Psoas muscle (tissue), 8 donors: Measurements from ENCODE around the gene ABLIM1. TPM values are rescaled to one million over a fixed set of nuclear protein-coding genes. Genes with fewer than 3 reads are reported as not detected.

Experiments
- ATAC-seq, 4 donors: fragments of 200-7000 bp; cut with Tn5 transposase; one replicate each; pipeline ENCODE4 v1.9.1; 2020; ENCODE audit warnings: moderate library complexity in 3 of 4, mild to moderate bottlenecking in 2 of 4
- DNase-seq, 2 donors: peaks; one replicate each; pipeline ENCODE4 v3.0.0-alpha.2; 2020
- H3K27ac ChIP-seq: fragments of 200-600 bp; one replicate; pipeline ENCODE4 v1.8.0; 2022
- H3K27me3 ChIP-seq, 3 donors: fragments of 200-600 bp in 1 of 3; one replicate each; pipeline versions ENCODE4 v1.6.1 to v1.8.0; 2013 to 2022; ENCODE audit warnings: low read length in 2 of 3, mild to moderate bottlenecking in 2 of 3, moderate library complexity in 1 of 3; ENCODE audit not compliant: insufficient read depth in 3 of 3
- H3K36me3 ChIP-seq, 2 donors: fragments of 200-600 bp in 1 of 2; one replicate each; pipeline versions ENCODE4 v1.6.1 to v1.8.0; 2013 to 2022; ENCODE audit warnings: low read depth in 1 of 2, mild to moderate bottlenecking in 1 of 2, moderate library complexity in 1 of 2; ENCODE audit not compliant: insufficient read depth in 1 of 2
- H3K4me1 ChIP-seq: fragments of 200-600 bp; one replicate; pipeline ENCODE4 v1.8.0; 2022
- H3K4me3 ChIP-seq: fragments of 200-600 bp; one replicate; pipeline ENCODE4 v1.8.0; 2022; ENCODE audit warnings: mild to moderate bottlenecking
- H3K9me3 ChIP-seq: fragments of 200-600 bp; one replicate; pipeline ENCODE4 v1.8.0; 2022
- CTCF ChIP-seq: fragments of 200-600 bp; IDR thresholded peaks from one replicate; pipeline ENCODE4 v1.8.0; 2022; ENCODE audit warnings: antibody characterized with exemption
- WGBS, 3 donors: extraction: QIAGEN DNeasy Blood & Tissue Kit; methylation state at CpG; one replicate each; pipeline versions ENCODE4 v1.1.6 to v1.1.7; 2013; 5-methylcytosine and 5-hydroxymethylcytosine counted together
- intact Hi-C, 2 donors: fragments of 100-400 bp; cut with DNase I; formaldehyde crosslinking; loops; one replicate each; pipeline versions ENCODE4 v1.11.0 to v1.14.2; 2022
- polyA plus RNA-seq, 3 donors: library from polyadenylated mRNA; stranded (reverse); fragments of 200-250 nt; gene quantifications; one replicate each; pipeline ENCODE4 v1.2.3, GENCODE V29; 2013
- total RNA-seq, 4 donors: library from RNA; stranded (reverse); fragmentation: NEBNext Ultra II Directional in 2 of 4; extraction: Animal tissue kit (Norgen Biotek cat#: 25700) in 2 of 4; gene quantifications; one replicate each; pipeline versions ENCODE4 v1.2.1 to v1.2.4, GENCODE V29; 2021 to 2023
- donor health status: healthy with polysubstance abuse.
- donor health status: DM: no; HTN: no; CAD: no; lungs with moderate emphysema.
- donor health status: Bipolar disorder and iron deficiency.
- donor health status: healthy.
- donor health status: DM: yes; HTN: yes; CAD: no.
- donor health status: DM: no; HTN: no; CAD: no.
- donor health status: DM: no; HTN: no; CAD: no.
- donor health status: DM: yes; HTN: yes; CAD: no.

The ABLIM1 gene
- total and polyA plus RNA-seq, 7 donors: 15.4 to 183 (median 21.8) TPM

GRCh38 chr10:114436941-114437340 is 221.1 kb downstream of the ABLIM1 start:
- H3K27ac ChIP-seq: no peak overlapping the region
- peaks cover 3 to 25% of the 10 kb centered on the region in 2 donors for H3K36me3 ChIP-seq
- no peak for DNase-seq
- intact Hi-C loops: loop anchor here (5.0 to 10.0 kb wide), 2 partner anchors 132 to 135 kb away; no protein-coding TSS in a partner anchor
- no peaks in the 10 kb centered on the region for H3K27me3 ChIP-seq
- ATAC-seq: no peak
- H3K4me1 ChIP-seq: no peaks in the 10 kb centered on the region
- no peak for TF ChIP-seq CTCF
- no peak overlapping the region for H3K4me3 ChIP-seq
- no peaks in the 10 kb centered on the region for H3K9me3 ChIP-seq
- 87 to 91% (median 91%) methylated on average over 2 of the region's 2 CpGs for WGBS, 3 donors

- Histone ChIP-seq H3K4me1 (no peaks in the 10 kb centered on the region), H3K9me3 (no peaks in the 10 kb centered on the region), H3K36me3 (peaks cover 0 to 7% of the 10 kb centered on the region in 2 donors), H3K27ac (no peak overlapping the region), H3K4me3 (no peak overlapping the region), H3K27me3 (no peaks in the 10 kb centered on the region)
- ATAC-seq (no peak), DNase-seq (no peak)
- 73 to 85% (median 84%) methylated on average over 4 of the region's 4 CpGs for WGBS, 3 donors
- intact Hi-C loops: loop anchor here in 1 of 2 donors (10.0 kb wide), 1 partner anchor 128 kb away; no protein-coding TSS in a partner anchor
- no peak for TF ChIP-seq CTCF
Measured at GRCh38 chr10:114432566-114433093, 225.4 kb downstream of the ABLIM1 start.

DNA sequence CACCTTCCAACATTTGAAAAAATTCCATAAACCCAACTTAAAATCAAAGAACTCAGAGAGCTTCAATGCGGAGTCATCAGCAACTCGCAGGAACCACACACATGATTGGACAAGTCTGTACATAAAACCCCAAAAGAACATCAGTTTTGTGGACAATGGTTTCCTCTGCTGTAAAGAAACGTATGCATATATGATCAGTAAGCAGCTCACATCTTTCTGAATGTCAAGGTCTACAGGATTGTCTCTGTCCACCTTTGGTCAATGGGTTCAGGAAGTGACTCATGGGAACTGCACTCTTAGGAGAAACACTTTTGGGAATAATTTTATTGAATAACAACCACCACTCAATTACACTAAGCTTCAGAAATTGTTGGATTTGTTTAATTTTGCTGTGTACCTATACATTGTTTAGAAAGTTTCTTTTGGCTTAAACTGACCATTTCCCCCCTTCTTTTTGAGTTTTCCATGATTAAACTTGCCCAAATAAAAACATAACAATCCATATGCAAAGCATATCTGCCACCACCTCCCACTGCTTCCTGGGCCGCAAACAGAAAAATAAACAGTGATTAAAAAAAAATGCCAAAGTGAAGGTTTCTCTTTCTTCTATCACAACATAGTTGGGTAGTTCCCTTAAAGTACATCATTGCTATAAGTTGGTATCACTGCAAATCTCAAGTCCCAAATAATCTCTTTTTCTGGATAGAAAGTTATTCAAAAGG is 226.5 kb downstream of the ABLIM1 start:
- Histone ChIP-seq H3K9me3 (no peaks in the 10 kb centered on the region), H3K36me3 (peaks cover 0 to 4% of the 10 kb centered on the region in 2 donors), H3K4me3 (no peak overlapping the region), H3K4me1 (no peaks in the 10 kb centered on the region), H3K27me3 (no peaks in the 10 kb centered on the region), H3K27ac (no peak overlapping the region)
- DNase-seq (no peak), ATAC-seq (no peak)
- intact Hi-C loops: loop anchor here in 1 of 2 donors (10.0 kb wide), 1 partner anchor 127 kb away; no protein-coding TSS in a partner anchor
- WGBS, 3 donors: 87 to 94% (median 92%) methylated on average over 4 of the region's 4 CpGs
- no peak for TF ChIP-seq CTCF

- WGBS, 3 donors: 88 to 92% (median 89%) methylated on average over 12 of the region's 12 CpGs
- intact Hi-C loops: loop anchor here in 1 of 2 donors (10.0 kb wide), 1 partner anchor 126 kb away; no protein-coding TSS in a partner anchor
- no peaks in the 10 kb centered on the region for H3K9me3 ChIP-seq
- no peaks in the 10 kb centered on the region for H3K27me3 ChIP-seq
- DNase-seq (no peak), ATAC-seq (no peak)
- no peak overlapping the region for H3K27ac ChIP-seq
- peaks cover 0 to 3% of the 10 kb centered on the region in 2 donors for H3K36me3 ChIP-seq
- no peaks in the 10 kb centered on the region for H3K4me1 ChIP-seq
- H3K4me3 ChIP-seq: no peak overlapping the region
- no peak for TF ChIP-seq CTCF
Measured at GRCh38 chr10:114430688-114431413, 227.2 kb downstream of the ABLIM1 start.
